ENCODE data around the gene OTULIN.

Gene OTULIN

GRCh38 chr5:14664270-14665100 lies at the start of gene OTULIN:
TSS of gene OTULIN (plus strand) at chr5:14664718. CDS start at chr5:14664826, 108 bp downstream.
- TF ChIP-seq, protein P1, sequence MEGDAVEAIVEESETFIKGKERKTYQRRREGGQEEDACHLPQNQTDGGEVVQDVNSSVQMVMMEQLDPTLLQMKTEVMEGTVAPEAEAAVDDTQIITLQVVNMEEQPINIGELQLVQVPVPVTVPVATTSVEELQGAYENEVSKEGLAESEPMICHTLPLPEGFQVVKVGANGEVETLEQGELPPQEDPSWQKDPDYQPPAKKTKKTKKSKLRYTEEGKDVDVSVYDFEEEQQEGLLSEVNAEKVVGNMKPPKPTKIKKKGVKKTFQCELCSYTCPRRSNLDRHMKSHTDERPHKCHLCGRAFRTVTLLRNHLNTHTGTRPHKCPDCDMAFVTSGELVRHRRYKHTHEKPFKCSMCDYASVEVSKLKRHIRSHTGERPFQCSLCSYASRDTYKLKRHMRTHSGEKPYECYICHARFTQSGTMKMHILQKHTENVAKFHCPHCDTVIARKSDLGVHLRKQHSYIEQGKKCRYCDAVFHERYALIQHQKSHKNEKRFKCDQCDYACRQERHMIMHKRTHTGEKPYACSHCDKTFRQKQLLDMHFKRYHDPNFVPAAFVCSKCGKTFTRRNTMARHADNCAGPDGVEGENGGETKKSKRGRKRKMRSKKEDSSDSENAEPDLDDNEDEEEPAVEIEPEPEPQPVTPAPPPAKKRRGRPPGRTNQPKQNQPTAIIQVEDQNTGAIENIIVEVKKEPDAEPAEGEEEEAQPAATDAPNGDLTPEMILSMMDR (conservative IDR thresholded peaks at IDR 0.05; ENCODE audit: control insufficient read depth, insufficient read depth, low read depth, low read length), result no peak
- H3K4me3 ChIP-seq (ENCODE audit: control insufficient read depth, low read depth, low read length), result peak within 1 kb of the TSS; percentile 57
- DNase-seq (ENCODE audit: low read depth), result peak; percentile 84

DNA sequence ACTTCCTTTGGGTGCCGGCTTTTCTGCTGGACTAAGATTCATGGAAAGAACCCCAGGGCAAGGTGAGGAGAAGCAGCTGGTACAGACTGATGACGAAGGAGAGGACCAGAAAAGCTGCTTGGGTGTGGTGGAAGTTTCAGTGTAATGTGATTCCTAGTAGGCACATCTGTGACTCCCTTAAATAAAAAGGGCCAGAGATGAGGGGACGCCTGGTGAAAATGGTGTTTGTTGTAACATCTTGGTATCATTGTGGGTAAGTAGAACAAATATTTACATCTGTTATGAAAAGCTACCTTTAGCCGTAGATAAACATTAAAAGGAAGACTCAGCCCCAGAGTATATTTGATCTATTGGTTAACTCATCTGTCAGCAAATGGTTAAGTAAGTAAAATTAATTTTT lies 49.2 kb upstream of the OTULIN start:
- H3K4me3 ChIP-seq (ENCODE audit: control insufficient read depth, low read depth, low read length), result no peak overlapping the region
- TF ChIP-seq, protein P1 (conservative IDR thresholded peaks at IDR 0.05; ENCODE audit: control insufficient read depth, insufficient read depth, low read depth, low read length), result no peak
- no peak for DNase-seq (ENCODE audit: low read depth)

DNA sequence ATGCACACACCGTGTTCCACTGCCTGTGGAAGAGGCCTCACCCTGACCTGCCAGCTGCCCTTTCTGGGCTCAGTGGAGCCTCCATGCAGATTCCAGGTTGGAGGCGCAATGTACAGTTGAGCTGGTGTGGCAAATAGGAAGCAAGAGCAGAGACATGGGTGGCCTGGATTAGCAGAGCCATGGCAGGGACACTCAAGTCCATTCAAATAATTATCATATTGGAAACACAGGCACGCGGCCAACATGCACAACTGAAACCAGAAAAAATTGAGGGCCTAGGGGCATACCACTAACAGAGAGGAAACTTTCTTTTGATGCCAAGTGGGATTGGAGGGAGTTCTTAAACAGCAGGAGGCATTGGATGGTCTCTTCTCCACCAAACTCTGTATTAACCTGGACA lies 47.1 kb upstream of the OTULIN start:
- H3K4me3 ChIP-seq (ENCODE audit: control insufficient read depth, low read depth, low read length), result no peak overlapping the region
- TF ChIP-seq, protein P1 (conservative IDR thresholded peaks at IDR 0.05; ENCODE audit: control insufficient read depth, insufficient read depth, low read depth, low read length), result no peak
- no peak for DNase-seq (ENCODE audit: low read depth)

- TF ChIP-seq, protein P1 (conservative IDR thresholded peaks at IDR 0.05; ENCODE audit: control insufficient read depth, insufficient read depth, low read depth, low read length), result no peak
- no peak for DNase-seq (ENCODE audit: low read depth)
- no peak overlapping the region for H3K4me3 ChIP-seq (ENCODE audit: control insufficient read depth, low read depth, low read length)
Observed at GRCh38 chr5:14627270-14627669, 37.2 kb upstream of the OTULIN start.

DNA sequence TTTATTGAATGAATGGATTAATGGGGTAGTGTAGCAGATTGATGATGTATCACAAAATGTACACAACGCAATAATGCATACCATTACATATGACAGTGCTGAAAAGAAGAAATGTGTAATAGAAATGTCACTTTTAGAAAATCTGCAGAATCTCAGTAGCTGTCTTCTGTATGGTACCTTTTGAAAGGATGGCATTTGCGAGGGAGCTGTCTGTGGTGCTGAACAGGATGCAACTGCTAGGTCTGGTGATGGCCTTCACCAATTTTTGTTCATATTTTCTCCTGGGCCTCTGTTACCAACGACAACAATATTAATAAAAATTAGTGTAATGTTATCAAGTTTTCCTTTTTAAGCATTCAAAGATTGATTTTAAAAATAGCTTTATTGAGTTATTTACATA lies 36.2 kb upstream of the OTULIN start:
- TF ChIP-seq, protein P1 (conservative IDR thresholded peaks at IDR 0.05; ENCODE audit: control insufficient read depth, insufficient read depth, low read depth, low read length), result no peak
- no peak overlapping the region for H3K4me3 ChIP-seq (ENCODE audit: control insufficient read depth, low read depth, low read length)
- peak; percentile 56 for DNase-seq (ENCODE audit: low read depth)

DNA sequence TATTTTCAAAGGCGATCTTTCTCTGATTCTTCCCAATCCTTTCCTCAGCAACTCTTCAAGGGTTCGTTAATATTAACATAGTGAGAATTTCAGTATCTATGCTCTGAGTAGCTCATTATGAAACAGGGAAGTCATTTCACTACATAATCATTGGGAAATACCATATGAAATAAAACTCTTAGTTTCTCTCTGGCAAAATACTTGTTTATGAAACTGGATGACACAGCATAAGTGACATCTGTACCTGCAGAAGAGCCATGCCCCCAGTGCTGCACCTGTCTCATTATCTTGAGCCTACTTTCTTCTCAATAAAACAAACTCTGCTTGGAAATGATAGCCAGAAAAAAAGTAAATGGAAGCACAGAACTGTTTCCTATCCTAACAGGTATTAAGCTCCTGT lies 33.8 kb upstream of the OTULIN start:
- no peak overlapping the region for H3K4me3 ChIP-seq (ENCODE audit: control insufficient read depth, low read depth, low read length)
- DNase-seq (ENCODE audit: low read depth), result no peak
- TF ChIP-seq, protein P1 (conservative IDR thresholded peaks at IDR 0.05; ENCODE audit: control insufficient read depth, insufficient read depth, low read depth, low read length), result no peak

All from fibroblast of mammary gland (primary cell).